ENCODE measurements around the gene CELF1. TPM values are rescaled to one million over a fixed set of nuclear protein-coding genes. Genes with fewer than 3 reads are reported as not detected.

The CELF1 gene
- total and polyA plus RNA-seq, 2 of the 13 experiments (the other 11 are each of a cell fraction or from before 2014, with no cell fraction given) = 69.0 to 80.1 TPM

- TF ChIP-seq ZBTB37 (CRISPR knock-in tag; IDR thresholded peaks at IDR 0.05) = no peak
- peak; percentile 36; the same call in 1 of the 2 replicates for TF ChIP-seq ZNF788 (CRISPR knock-in tag; IDR thresholded peaks at IDR 0.05; ENCODE audit: borderline replicate concordance)
- peak; percentile 20; the same call in 1 of the 2 replicates for TF ChIP-seq SOX5 (CRISPR knock-in tag; IDR thresholded peaks at IDR 0.05; ENCODE audit: borderline replicate concordance)
- TF ChIP-seq THAP11 (CRISPR knock-in tag; IDR thresholded peaks at IDR 0.05) = peak; percentile 61
- peak; percentile 94 for TF ChIP-seq ZFY (CRISPR knock-in tag; IDR thresholded peaks at IDR 0.05)
- peak; percentile 69; the same call in 1 of the 2 replicates for TF ChIP-seq ZNF891 (CRISPR knock-in tag; IDR thresholded peaks at IDR 0.05)
- TF ChIP-seq IRF9 (CRISPR knock-in tag; IDR thresholded peaks at IDR 0.05; ENCODE audit: borderline replicate concordance) = peak; percentile 56; the same call in 1 of the 2 replicates
- 0 out of 2 replicates have a peak, but pooled peaks have one; percentile 3 for TF ChIP-seq FOXO1 (CRISPR knock-in tag; IDR thresholded peaks at IDR 0.05)
- TF ChIP-seq POLR2G (IDR thresholded peaks at IDR 0.05; ENCODE audit: low read depth, low read length) = peak; percentile 79
- peak; percentile 47; the same call in 1 of the 2 replicates for TF ChIP-seq MEF2D (CRISPR knock-in tag; IDR thresholded peaks at IDR 0.05)
- TF ChIP-seq HDAC1 (CRISPR knock-in tag; IDR thresholded peaks at IDR 0.05) = peak; percentile 24
- TF ChIP-seq GABPA (IDR thresholded peaks at IDR 0.05; ENCODE audit: low read depth, low read length) = no peak; the same call in 1 of the 2 replicates
- peak; percentile 51; the same call in 1 of the 2 replicates for TF ChIP-seq GABPA (CRISPR knock-in tag; IDR thresholded peaks at IDR 0.05; ENCODE audit: low read depth)
- peak; percentile 22; the same call in 1 of the 2 replicates for TF ChIP-seq NCOR1 (IDR thresholded peaks at IDR 0.05; ENCODE audit: borderline replicate concordance, low read length)
- TF ChIP-seq, protein P1, sequence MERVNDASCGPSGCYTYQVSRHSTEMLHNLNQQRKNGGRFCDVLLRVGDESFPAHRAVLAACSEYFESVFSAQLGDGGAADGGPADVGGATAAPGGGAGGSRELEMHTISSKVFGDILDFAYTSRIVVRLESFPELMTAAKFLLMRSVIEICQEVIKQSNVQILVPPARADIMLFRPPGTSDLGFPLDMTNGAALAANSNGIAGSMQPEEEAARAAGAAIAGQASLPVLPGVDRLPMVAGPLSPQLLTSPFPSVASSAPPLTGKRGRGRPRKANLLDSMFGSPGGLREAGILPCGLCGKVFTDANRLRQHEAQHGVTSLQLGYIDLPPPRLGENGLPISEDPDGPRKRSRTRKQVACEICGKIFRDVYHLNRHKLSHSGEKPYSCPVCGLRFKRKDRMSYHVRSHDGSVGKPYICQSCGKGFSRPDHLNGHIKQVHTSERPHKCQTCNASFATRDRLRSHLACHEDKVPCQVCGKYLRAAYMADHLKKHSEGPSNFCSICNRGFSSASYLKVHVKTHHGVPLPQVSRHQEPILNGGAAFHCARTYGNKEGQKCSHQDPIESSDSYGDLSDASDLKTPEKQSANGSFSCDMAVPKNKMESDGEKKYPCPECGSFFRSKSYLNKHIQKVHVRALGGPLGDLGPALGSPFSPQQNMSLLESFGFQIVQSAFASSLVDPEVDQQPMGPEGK (CRISPR knock-in tag; IDR thresholded peaks at IDR 0.05) = peak; percentile 68
- TF ChIP-seq NR2F1 (CRISPR knock-in tag; IDR thresholded peaks at IDR 0.05) = peak; percentile 47 to 48; a peak in 2 of 4 replicates
- TF ChIP-seq, protein P2, sequence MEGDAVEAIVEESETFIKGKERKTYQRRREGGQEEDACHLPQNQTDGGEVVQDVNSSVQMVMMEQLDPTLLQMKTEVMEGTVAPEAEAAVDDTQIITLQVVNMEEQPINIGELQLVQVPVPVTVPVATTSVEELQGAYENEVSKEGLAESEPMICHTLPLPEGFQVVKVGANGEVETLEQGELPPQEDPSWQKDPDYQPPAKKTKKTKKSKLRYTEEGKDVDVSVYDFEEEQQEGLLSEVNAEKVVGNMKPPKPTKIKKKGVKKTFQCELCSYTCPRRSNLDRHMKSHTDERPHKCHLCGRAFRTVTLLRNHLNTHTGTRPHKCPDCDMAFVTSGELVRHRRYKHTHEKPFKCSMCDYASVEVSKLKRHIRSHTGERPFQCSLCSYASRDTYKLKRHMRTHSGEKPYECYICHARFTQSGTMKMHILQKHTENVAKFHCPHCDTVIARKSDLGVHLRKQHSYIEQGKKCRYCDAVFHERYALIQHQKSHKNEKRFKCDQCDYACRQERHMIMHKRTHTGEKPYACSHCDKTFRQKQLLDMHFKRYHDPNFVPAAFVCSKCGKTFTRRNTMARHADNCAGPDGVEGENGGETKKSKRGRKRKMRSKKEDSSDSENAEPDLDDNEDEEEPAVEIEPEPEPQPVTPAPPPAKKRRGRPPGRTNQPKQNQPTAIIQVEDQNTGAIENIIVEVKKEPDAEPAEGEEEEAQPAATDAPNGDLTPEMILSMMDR (CRISPR knock-in tag; IDR thresholded peaks at IDR 0.05) = peak; percentile 48
- TF ChIP-seq FOSL1 (CRISPR knock-in tag; IDR thresholded peaks at IDR 0.05; ENCODE audit: borderline replicate concordance) = no peak
- TF ChIP-seq FOSL2 (CRISPR knock-in tag; IDR thresholded peaks at IDR 0.05) = 0 out of 2 replicates have a peak, but pooled peaks have one; percentile 24
- TF ChIP-seq, protein P3, sequence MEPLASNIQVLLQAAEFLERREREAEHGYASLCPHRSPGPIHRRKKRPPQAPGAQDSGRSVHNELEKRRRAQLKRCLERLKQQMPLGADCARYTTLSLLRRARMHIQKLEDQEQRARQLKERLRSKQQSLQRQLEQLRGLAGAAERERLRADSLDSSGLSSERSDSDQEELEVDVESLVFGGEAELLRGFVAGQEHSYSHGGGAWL (CRISPR knock-in tag; IDR thresholded peaks at IDR 0.05) = peak; percentile 61; the same call in 1 of the 2 replicates
- peak; percentile 41; the same call in 1 of the 2 replicates for TF ChIP-seq MTA1 (CRISPR knock-in tag; IDR thresholded peaks at IDR 0.05; ENCODE audit: borderline replicate concordance)
- TF ChIP-seq DRAP1 (CRISPR knock-in tag; IDR thresholded peaks at IDR 0.05) = peak; percentile 57; the same call in 1 of the 2 replicates
- TF ChIP-seq PHF20 (CRISPR knock-in tag; IDR thresholded peaks at IDR 0.05) = peak; percentile 50; the same call in 1 of the 2 replicates
Measured at GRCh38 chr11:47437746-47438418, 115.0 kb downstream of the CELF1 start (continued).
